BLaER1 treated with 17β-estradiol and CSF1 and Interleukin-3, amounts not matched to agents 10 nM and 100 nM (cell line): ENCODE measurements around the gene CXCL1.

Source experiments
- H3K27ac ChIP-seq, 11 experiments: shearing (Covaris generic); formaldehyde crosslinking; 2 replicates each; pipeline ENCODE4 v1.8.1; 2022
- H3K27me3 ChIP-seq, 11 experiments: shearing (Covaris generic); formaldehyde crosslinking; 2 replicates each; pipeline ENCODE4 v1.8.1; 2022
- H3K36me3 ChIP-seq, 11 experiments: shearing (Covaris generic); formaldehyde crosslinking; 2 replicates each; pipeline ENCODE4 v1.8.1; 2022
- H3K4me1 ChIP-seq, 10 experiments: shearing (Covaris generic); formaldehyde crosslinking; 2 replicates each; pipeline ENCODE4 v1.8.1; 2022
- H3K4me2 ChIP-seq, 11 experiments: shearing (Covaris generic); formaldehyde crosslinking; 2 replicates each; pipeline ENCODE4 v1.8.1; 2022
- H3K4me3 ChIP-seq, 10 experiments: shearing (Covaris generic); formaldehyde crosslinking; 2 replicates each; pipeline ENCODE4 v1.8.1; 2022
- H3K9ac ChIP-seq, 11 experiments: shearing (Covaris generic); formaldehyde crosslinking; 2 replicates each; pipeline ENCODE4 v1.8.1; 2022
- H3K9me3 ChIP-seq, 11 experiments: shearing (Covaris generic); formaldehyde crosslinking; replicated peaks in 1 of 11; 2 replicates each; pipeline ENCODE4 v1.8.1; 2022
- H4K20me1 ChIP-seq, 11 experiments: shearing (Covaris generic); formaldehyde crosslinking; 2 replicates each; pipeline ENCODE4 v1.8.1; 2022
- Cebpa-rat ChIP-seq, 11 experiments: shearing (Covaris generic); IDR thresholded peaks; 2 replicates each; pipeline ENCODE4 v1.8.1; 2022

Gene CXCL1

GRCh38 chr4:73847526-73848182 lies 21.5 kb upstream of the CXCL1 start:
- TF ChIP-seq Cebpa-rat (IDR thresholded peaks at IDR 0.05), result no peak
- Histone ChIP-seq H3K9ac (no peak overlapping the region), H3K4me2 (peak overlapping the region in 4 of 11 experiments; percentile 35 to 84 (median 66); a peak in 8 of 22 replicates)

GRCh38 chr4:73848183-73848777 lies 20.9 kb upstream of the CXCL1 start:
- Histone ChIP-seq H3K36me3 (no peaks in the 10 kb centered on the region), H3K9me3 (no peaks in the 10 kb centered on the region), H3K9ac (no peak overlapping the region), H3K4me3 (no peak overlapping the region), H3K27ac (no peak overlapping the region), H3K4me2 (peak overlapping the region in 4 of 11 experiments; percentile 35 to 84 (median 66); a peak in 6 of 22 replicates), H3K4me1 (peaks cover 0 to 66% (median 2%) of the 10 kb centered on the region in 10 experiments; a peak in 9 of 20 replicates), H3K27me3 (no peaks in the 10 kb centered on the region), H4K20me1 (no peaks in the 10 kb centered on the region)
- TF ChIP-seq Cebpa-rat (IDR thresholded peaks at IDR 0.05), result no peak

More at GRCh38 chr4:73847526-73848182, 21.5 kb upstream of the CXCL1 start:
- Histone ChIP-seq H4K20me1 (no peaks in the 10 kb centered on the region), H3K4me1 (peaks cover 0 to 66% (median 4%) of the 10 kb centered on the region in 10 experiments; a peak in 9 of 20 replicates), H3K36me3 (no peaks in the 10 kb centered on the region), H3K27ac (peak overlapping the region in 2 of 11 experiments; percentile 1 to 10; a peak in 1 of 22 replicates), H3K9me3 (no peaks in the 10 kb centered on the region), H3K27me3 (no peaks in the 10 kb centered on the region), H3K4me3 (no peak overlapping the region)

DNA sequence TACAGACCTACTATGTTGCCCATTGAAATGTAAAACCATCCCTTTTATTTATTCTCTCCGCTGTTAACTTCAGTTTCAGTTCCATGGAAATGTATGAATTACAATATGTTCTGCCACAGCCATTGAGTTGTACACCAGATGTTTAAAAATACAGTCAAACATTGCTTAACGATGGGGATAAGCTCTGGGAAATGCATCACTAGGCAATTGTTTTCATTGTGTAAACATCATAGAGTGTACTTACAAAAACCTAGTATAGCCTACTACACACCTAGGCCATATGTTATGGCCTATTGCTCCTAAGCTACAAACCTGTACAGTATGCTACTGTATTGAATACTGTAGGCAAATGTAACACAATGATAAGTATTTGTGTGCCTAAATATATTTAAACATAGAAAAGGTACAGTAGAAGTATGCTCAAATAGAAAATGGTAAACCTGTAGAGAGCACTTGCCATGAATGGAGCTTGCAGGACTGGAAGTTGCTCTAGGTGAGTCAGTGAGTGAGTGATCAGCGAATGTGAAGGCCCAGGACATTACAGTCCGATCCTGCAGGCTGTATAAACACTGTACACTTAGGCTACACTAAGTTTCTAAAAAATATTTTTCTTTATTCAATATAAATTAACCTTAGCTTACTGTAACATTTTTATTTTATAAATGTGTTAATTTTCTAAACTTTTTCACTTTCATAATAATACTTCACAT lies 18.8 kb upstream of the CXCL1 start:
- Histone ChIP-seq H3K27ac (no peak overlapping the region), H3K9me3 (no peaks in the 10 kb centered on the region; a peak in 1 of 22 replicates), H3K4me2 (no peak overlapping the region), H3K4me3 (no peak overlapping the region), H3K36me3 (no peaks in the 10 kb centered on the region), H3K4me1 (peaks cover 0 to 56% (median 2%) of the 10 kb centered on the region in 10 experiments; a peak in 9 of 20 replicates), H3K9ac (no peak overlapping the region), H4K20me1 (no peaks in the 10 kb centered on the region), H3K27me3 (no peaks in the 10 kb centered on the region)
- no peak for TF ChIP-seq Cebpa-rat (IDR thresholded peaks at IDR 0.05)

DNA sequence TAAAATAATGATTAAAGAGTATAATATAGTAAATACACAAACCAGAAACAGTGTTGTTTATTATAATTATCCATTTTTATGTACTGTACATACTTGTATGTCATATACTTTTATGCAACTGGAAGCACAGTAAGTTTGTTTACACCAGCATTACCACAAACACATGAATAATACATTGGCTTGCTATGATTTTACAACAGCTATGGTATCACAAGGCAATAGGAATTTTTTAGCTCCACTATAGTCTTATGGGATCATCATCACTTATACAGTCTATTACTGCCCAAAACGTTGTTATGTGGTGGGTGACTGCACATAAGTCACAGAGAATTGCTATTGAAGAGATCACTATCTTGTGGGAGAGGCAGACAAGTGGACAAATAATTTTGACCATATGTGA lies 17.9 kb upstream of the CXCL1 start:
- no peak overlapping the region for H3K4me2 ChIP-seq
- no peak overlapping the region for H3K9ac ChIP-seq
- H3K9me3 ChIP-seq, result peaks cover 0 to 3% (median 0%) of the 10 kb centered on the region in 11 experiments; a peak in 3 of 22 replicates
- TF ChIP-seq Cebpa-rat (IDR thresholded peaks at IDR 0.05), result no peak
- H3K4me3 ChIP-seq, result no peak overlapping the region
- no peak overlapping the region for H3K27ac ChIP-seq
- no peaks in the 10 kb centered on the region for H4K20me1 ChIP-seq
- no peaks in the 10 kb centered on the region for H3K27me3 ChIP-seq
- H3K4me1 ChIP-seq, result peaks cover 0 to 51% (median 2%) of the 10 kb centered on the region in 10 experiments; a peak in 9 of 20 replicates
- peaks cover 0 to 2% (median 0%) of the 10 kb centered on the region in 11 experiments; a peak in 1 of 22 replicates for H3K36me3 ChIP-seq

DNA sequence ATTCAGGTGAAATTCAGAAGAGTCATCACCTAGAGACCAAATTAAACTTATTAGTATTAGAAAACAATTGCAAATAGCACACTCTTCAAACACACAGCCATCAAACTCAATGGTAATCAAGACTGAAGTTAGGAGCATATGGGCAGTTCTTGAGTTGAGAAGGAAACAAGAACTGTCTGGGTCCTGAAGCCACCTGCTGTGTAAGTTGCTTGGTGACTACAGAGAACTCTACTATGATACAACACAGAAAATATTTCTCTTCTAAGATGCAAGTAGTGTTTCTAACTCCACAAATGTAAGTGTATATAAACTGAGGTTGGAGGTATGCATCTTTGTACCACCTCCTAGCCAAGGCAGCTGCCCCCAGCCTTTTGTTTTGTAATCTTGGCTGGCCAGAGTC lies 16.4 kb upstream of the CXCL1 start:
- no peak overlapping the region for H3K9ac ChIP-seq
- H4K20me1 ChIP-seq, result no peaks in the 10 kb centered on the region
- TF ChIP-seq Cebpa-rat (IDR thresholded peaks at IDR 0.05), result no peak
- no peak overlapping the region for H3K4me3 ChIP-seq
- H3K36me3 ChIP-seq, result peaks cover 0 to 3% (median 0%) of the 10 kb centered on the region in 11 experiments; a peak in 1 of 22 replicates
- H3K27me3 ChIP-seq, result no peaks in the 10 kb centered on the region
- peak overlapping the region in 2 of 11 experiments; percentile 29 to 55; a peak in 3 of 22 replicates for H3K4me2 ChIP-seq
- peaks cover 0 to 49% (median under 1%) of the 10 kb centered on the region in 10 experiments; a peak in 9 of 20 replicates for H3K4me1 ChIP-seq
- H3K9me3 ChIP-seq, result peaks cover 0 to 18% (median 0%) of the 10 kb centered on the region in 11 experiments; a peak in 6 of 22 replicates
- no peak overlapping the region for H3K27ac ChIP-seq

- peaks cover 0 to 49% (median 0%) of the 10 kb centered on the region in 10 experiments; a peak in 7 of 20 replicates for H3K4me1 ChIP-seq
- H3K27ac ChIP-seq, result no peak within 1 kb of the TSS; a peak in 1 of 22 replicates
- peak within 1 kb of the TSS in 2 of 11 experiments; percentile 29 to 55; a peak in 4 of 22 replicates for H3K4me2 ChIP-seq
- no peaks in the 10 kb centered on the region for H4K20me1 ChIP-seq
- H3K36me3 ChIP-seq, result peaks cover 0 to 3% (median 0%) of the 10 kb centered on the region in 11 experiments; a peak in 1 of 22 replicates
- H3K9ac ChIP-seq, result no peak within 1 kb of the TSS
- no peaks in the 10 kb centered on the region for H3K27me3 ChIP-seq
- TF ChIP-seq Cebpa-rat (IDR thresholded peaks at IDR 0.05), result no peak
- H3K4me3 ChIP-seq, result no peak within 1 kb of the TSS
- H3K9me3 ChIP-seq, result peaks cover 0 to 23% (median 0%) of the 10 kb centered on the region in 11 experiments; a peak in 6 of 22 replicates
These were observed 15.9 kb upstream of the CXCL1 start, which contains the start of gene PF4V1 for GRCh38 chr4:73853246-73853704. Gene PF4V1 (plus strand): TSS chr4:73853296. CDS start chr4:73853363, 67 bp downstream.

DNA sequence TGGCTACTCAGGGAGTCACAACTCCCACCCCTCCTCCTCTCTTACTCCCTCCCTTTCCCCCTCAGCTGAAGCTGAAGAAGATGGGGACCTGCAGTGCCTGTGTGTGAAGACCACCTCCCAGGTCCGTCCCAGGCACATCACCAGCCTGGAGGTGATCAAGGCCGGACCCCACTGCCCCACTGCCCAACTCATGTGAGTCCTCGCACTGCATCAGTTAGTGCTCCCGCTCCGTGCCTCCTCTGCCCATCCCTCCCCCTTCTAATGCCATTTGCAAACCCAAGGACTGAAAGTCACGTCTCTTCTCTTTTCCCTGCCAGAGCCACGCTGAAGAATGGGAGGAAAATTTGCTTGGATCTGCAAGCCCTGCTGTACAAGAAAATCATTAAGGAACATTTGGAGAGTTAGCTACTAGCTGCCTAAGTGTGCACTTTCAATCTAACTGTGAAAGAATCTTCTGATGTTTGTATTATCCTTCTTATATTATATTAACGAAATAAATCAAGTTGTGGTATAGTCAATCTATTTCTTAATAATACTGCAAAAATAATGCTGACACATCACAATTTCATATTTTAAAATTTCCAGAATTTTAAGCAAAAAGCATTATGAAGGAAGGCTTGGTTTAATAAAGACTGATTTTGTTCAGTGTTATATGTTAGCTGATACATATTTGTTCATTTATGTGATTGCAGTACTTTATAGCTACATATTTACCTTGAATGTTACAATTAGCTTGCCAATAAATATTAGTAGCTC lies 15.3 kb upstream of the CXCL1 start:
- no peak for TF ChIP-seq Cebpa-rat (IDR thresholded peaks at IDR 0.05)
- Histone ChIP-seq H3K9ac (no peak overlapping the region), H3K4me1 (peaks cover 0 to 49% (median 0%) of the 10 kb centered on the region in 10 experiments; a peak in 7 of 20 replicates), H3K4me2 (peak overlapping the region in 1 of 11 experiments; percentile 55; a peak in 1 of 22 replicates), H4K20me1 (no peaks in the 10 kb centered on the region), H3K4me3 (no peak overlapping the region), H3K9me3 (peaks cover 0 to 29% (median 0%) of the 10 kb centered on the region in 11 experiments; a peak in 6 of 22 replicates), H3K27ac (no peak overlapping the region), H3K36me3 (peaks cover 0 to 3% (median 0%) of the 10 kb centered on the region in 11 experiments; a peak in 1 of 22 replicates), H3K27me3 (no peaks in the 10 kb centered on the region)

DNA sequence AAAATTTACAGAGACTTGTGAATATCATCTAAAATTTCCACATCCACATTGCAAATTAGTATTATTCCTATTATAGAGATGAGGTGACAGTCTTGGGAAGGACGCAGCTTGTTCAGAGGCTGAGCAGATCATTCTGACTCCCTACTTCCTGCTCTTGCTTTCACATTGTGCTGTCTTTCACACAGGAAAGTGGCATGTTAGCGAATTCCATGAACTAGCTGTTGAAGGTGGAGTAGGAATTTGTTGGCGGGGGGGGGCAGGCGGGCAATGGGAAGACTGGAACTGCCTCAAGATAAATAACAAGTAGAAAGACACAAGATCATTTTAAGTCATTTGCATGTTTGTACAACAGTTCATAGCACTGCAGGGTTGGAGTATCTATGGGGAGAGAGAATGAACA lies 13.8 kb upstream of the CXCL1 start:
- Histone ChIP-seq H3K4me2 (peak overlapping the region in 2 of 11 experiments; percentile 7 to 34; a peak in 2 of 22 replicates), H3K27ac (no peak overlapping the region; a peak in 1 of 22 replicates), H3K36me3 (peaks cover 0 to 3% (median 0%) of the 10 kb centered on the region in 11 experiments; a peak in 1 of 22 replicates), H3K9ac (no peak overlapping the region), H3K4me1 (peaks cover 0 to 63% (median 0%) of the 10 kb centered on the region in 10 experiments; a peak in 7 of 20 replicates), H3K4me3 (no peak overlapping the region), H3K27me3 (no peaks in the 10 kb centered on the region), H3K9me3 (peaks cover 0 to 35% (median 0%) of the 10 kb centered on the region in 11 experiments; a peak in 6 of 22 replicates), H4K20me1 (no peaks in the 10 kb centered on the region)
- no peak for TF ChIP-seq Cebpa-rat (IDR thresholded peaks at IDR 0.05)
